ENCODE measurements around the gene VIT.

VIT gene

GRCh38 chr2:36753706-36754221, 57.3 kb downstream of the VIT start:
- no peak overlapping the region for H3K4me3 ChIP-seq
- H3K36me3 ChIP-seq = no peaks in the 10 kb centered on the region
- no peak for DNase-seq
- intact Hi-C loops (cut with DNase I; ENCODE audit: low total_unique reads) = no loop called here
- H3K4me1 ChIP-seq = no peaks in the 10 kb centered on the region
- H3K27me3 ChIP-seq = peaks cover 0 to 20% of the 10 kb centered on the region in 2 donors
- no peaks in the 10 kb centered on the region for H3K9me3 ChIP-seq
- no peak for TF ChIP-seq CTCF (IDR thresholded peaks at IDR 0.05)
- H3K27ac ChIP-seq = no peak overlapping the region

DNA sequence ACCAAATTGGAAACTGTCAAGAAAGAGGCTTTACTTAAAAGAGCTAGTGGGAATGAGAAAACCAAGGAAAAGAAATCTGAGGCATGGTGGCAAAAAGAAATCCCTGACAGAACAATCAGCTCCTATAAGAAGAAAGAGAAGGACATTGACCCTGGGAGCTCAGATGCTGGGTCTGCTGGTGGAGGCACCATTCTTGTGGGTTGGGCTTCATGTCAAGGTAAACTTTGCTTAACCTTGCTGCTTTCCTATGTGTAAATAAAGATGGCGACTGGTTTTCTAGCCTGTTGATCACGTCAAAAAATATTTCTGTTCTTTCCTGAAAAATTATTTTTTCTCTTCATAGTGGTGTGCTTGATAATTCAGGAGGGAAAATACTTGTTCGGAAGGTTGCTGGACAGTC, 58.1 kb downstream of the VIT start:
- Histone ChIP-seq H3K36me3 (no peaks in the 10 kb centered on the region), H3K9me3 (no peaks in the 10 kb centered on the region), H3K4me3 (no peak overlapping the region), H3K4me1 (no peaks in the 10 kb centered on the region), H3K27ac (no peak overlapping the region), H3K27me3 (peaks cover 0 to 15% of the 10 kb centered on the region in 2 donors)
- no peak for DNase-seq
- intact Hi-C loops (cut with DNase I; ENCODE audit: low total_unique reads) = no loop called here
- no peak for TF ChIP-seq CTCF (IDR thresholded peaks at IDR 0.05)

- no peaks in the 10 kb centered on the region for H3K36me3 ChIP-seq
- no peak overlapping the region for H3K4me3 ChIP-seq
- no peak overlapping the region for H3K27ac ChIP-seq
- H3K4me1 ChIP-seq = no peaks in the 10 kb centered on the region
- no peaks in the 10 kb centered on the region for H3K9me3 ChIP-seq
- DNase-seq = no peak
- intact Hi-C loops (cut with DNase I; ENCODE audit: low total_unique reads) = no loop called here
- no peak for TF ChIP-seq CTCF (IDR thresholded peaks at IDR 0.05)
- peaks cover 0 to 11% of the 10 kb centered on the region in 2 donors for H3K27me3 ChIP-seq
These were observed 59.9 kb downstream of the VIT start for GRCh38 chr2:36756438-36756837.

DNA sequence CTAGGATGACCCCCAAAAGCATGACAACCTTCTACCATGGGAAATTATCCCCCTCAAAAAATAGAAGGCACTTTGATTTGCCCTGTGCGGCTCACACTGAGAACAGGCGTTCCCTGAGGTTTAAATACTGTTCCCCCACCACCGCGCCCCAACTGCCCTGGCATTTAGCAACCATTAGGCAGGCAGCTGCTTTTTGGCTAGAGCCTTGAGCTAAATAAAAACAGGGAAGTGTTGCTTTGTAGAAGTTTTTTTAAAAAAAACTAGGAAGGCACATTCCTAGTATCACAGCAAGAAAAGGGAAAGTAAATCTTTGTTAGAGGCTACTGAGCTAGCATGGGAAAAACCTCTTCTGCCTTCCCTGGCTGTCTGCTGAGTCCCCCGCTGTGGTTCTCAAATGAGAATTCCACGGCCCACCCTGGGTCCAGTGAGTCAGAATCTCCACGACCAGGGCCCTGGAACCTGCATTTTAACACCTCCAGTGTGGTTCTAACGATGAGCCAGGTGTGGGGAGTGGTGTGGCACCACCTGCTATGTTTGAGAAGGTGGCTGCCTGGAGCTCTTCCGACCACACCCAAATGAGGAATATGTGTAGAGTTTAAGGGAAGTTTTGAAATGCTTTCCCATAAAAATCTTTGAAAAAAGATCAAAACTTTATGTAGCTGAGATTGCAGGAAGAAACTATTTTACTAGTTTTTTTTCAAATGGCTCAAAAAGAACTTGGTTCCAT, 66.4 kb downstream of the VIT start:
- no peak overlapping the region for H3K27ac ChIP-seq
- H3K9me3 ChIP-seq = no peaks in the 10 kb centered on the region
- intact Hi-C loops (cut with DNase I; ENCODE audit: low total_unique reads) = no loop called here
- no peak for DNase-seq
- no peak for TF ChIP-seq CTCF (IDR thresholded peaks at IDR 0.05)
- peaks cover 0 to 15% of the 10 kb centered on the region in 2 donors for H3K27me3 ChIP-seq
- H3K4me3 ChIP-seq = no peak overlapping the region
- no peaks in the 10 kb centered on the region for H3K4me1 ChIP-seq
- H3K36me3 ChIP-seq = no peaks in the 10 kb centered on the region

GRCh38 chr2:36769106-36769505, 72.6 kb downstream of the VIT start:
- intact Hi-C loops (cut with DNase I; ENCODE audit: low total_unique reads) = no loop called here
- DNase-seq = no peak
- no peak overlapping the region for H3K27ac ChIP-seq
- H3K36me3 ChIP-seq = no peaks in the 10 kb centered on the region
- no peak overlapping the region for H3K4me3 ChIP-seq
- no peaks in the 10 kb centered on the region for H3K27me3 ChIP-seq
- no peaks in the 10 kb centered on the region for H3K9me3 ChIP-seq
- H3K4me1 ChIP-seq = no peaks in the 10 kb centered on the region
- no peak for TF ChIP-seq CTCF (IDR thresholded peaks at IDR 0.05)
